ENCODE results near the gene RAVER1.

- no peak for TF ChIP-seq POLR2AphosphoS5 (IDR thresholded peaks at IDR 0.05; ENCODE audit: low read depth, low read length)
- TF ChIP-seq TAF1 (IDR thresholded peaks at IDR 0.05; ENCODE audit: borderline replicate concordance, insufficient read depth, low read length), result no peak
- no peak for TF ChIP-seq REST (IDR thresholded peaks at IDR 0.05; ENCODE audit: insufficient read depth in 1 of 2, low read depth in 2 of 2, low read length in 2 of 2)
- no peak for TF ChIP-seq FOXP2 (optimal IDR thresholded peaks at IDR 0.05; ENCODE audit: borderline replicate concordance, extremely low read depth, extremely low read length, insufficient read depth)
These were observed 6.6 kb upstream of the RAVER1 start for GRCh38 chr19:10339977-10340376.
